Liver (tissue), 9 donors: ENCODE measurements around the gene SCRN1. TPM values are rescaled to one million over a fixed set of nuclear protein-coding genes. Genes with fewer than 3 reads are reported as not detected.

ENCODE experiments used
- DNase-seq: peaks from one replicate; pipeline ENCODE4 v3.0.0-alpha.2; 2017; ENCODE audit warnings: low spot score
- H3K27ac ChIP-seq, 2 donors: one replicate each; pipeline ENCODE4 v1.7.0; 2013; ENCODE audit warnings: inconsistent platforms in 2 of 2, low read length in 2 of 2, control low read depth in 1 of 2, low read depth in 1 of 2, mild to moderate bottlenecking in 1 of 2
- H3K27me3 ChIP-seq, 4 donors: one replicate each; pipeline versions ENCODE4 v1.6.1 to v1.7.0; 2013; ENCODE audit warnings: low read length in 3 of 4, inconsistent platforms in 1 of 4, mild to moderate bottlenecking in 1 of 4, moderate library complexity in 1 of 4; ENCODE audit not compliant: control insufficient read depth in 4 of 4, insufficient read depth in 4 of 4
- H3K36me3 ChIP-seq, 4 donors: one replicate each; pipeline versions ENCODE4 v1.6.1 to v1.7.0; 2013; ENCODE audit warnings: low read length in 3 of 4, mild to moderate bottlenecking in 3 of 4, low read depth in 1 of 4, moderate library complexity in 1 of 4; ENCODE audit not compliant: control insufficient read depth in 4 of 4, insufficient read depth in 3 of 4
- H3K4me1 ChIP-seq, 4 donors: one replicate each; pipeline versions ENCODE4 v1.6.1 to v1.7.0; 2013; ENCODE audit warnings: low read length in 3 of 4, mild to moderate bottlenecking in 3 of 4, moderate library complexity in 1 of 4; ENCODE audit not compliant: control insufficient read depth in 4 of 4, insufficient read depth in 4 of 4
- H3K4me3 ChIP-seq, 3 donors: one replicate each; pipeline versions ENCODE4 v1.6.1 to v1.7.0; 2013; ENCODE audit warnings: low read length in 3 of 3, control low read depth in 1 of 3, low read depth in 1 of 3, mild to moderate bottlenecking in 1 of 3
- H3K9ac ChIP-seq, 2 donors: one replicate each; pipeline ENCODE4 v1.7.0; 2013; ENCODE audit warnings: low read length in 2 of 2, mild to moderate bottlenecking in 2 of 2, moderate library complexity in 2 of 2, control low read depth in 1 of 2, low read depth in 1 of 2
- H3K9me3 ChIP-seq, 4 donors: one replicate each; pipeline versions ENCODE4 v1.6.1 to v1.7.0; 2013; ENCODE audit warnings: low read length in 3 of 4; ENCODE audit not compliant: control insufficient read depth in 4 of 4
- ATF3 ChIP-seq: IDR thresholded peaks from 2 replicates; pipeline ENCODE4 v1.6.1; 2016; ENCODE audit warnings: antibody characterized with exemption
- CTCF ChIP-seq: fragments of 150-350 bp; IDR thresholded peaks from 2 replicates; pipeline ENCODE4 v1.5.1; 2017; ENCODE audit warnings: improper control_type of control experiment, low read depth, low read length; ENCODE audit not compliant: missing input control
- EGR1 ChIP-seq, 2 donors: IDR thresholded peaks; 2 replicates each; pipeline ENCODE4 v1.6.1; 2016 to 2018; ENCODE audit warnings: antibody characterized with exemption in 2 of 2, low read depth in 2 of 2
- FOXA1 ChIP-seq: IDR thresholded peaks from 2 replicates; pipeline ENCODE4 v1.6.1; 2016; ENCODE audit warnings: antibody characterized with exemption
- FOXA2 ChIP-seq: IDR thresholded peaks from 2 replicates; pipeline ENCODE4 v1.6.1; 2016; ENCODE audit warnings: antibody characterized with exemption
- GABPA ChIP-seq, 2 donors: IDR thresholded peaks in 1 of 2; conservative IDR thresholded peaks in 1 of 2; 2 replicates each; pipeline ENCODE4 v1.6.1; 2016; ENCODE audit warnings: antibody characterized with exemption in 2 of 2, mild to moderate bottlenecking in 1 of 2, moderate library complexity in 1 of 2
- HNF4A ChIP-seq, 2 donors: conservative IDR thresholded peaks; 2 replicates each; pipeline ENCODE4 v1.6.1; 2016; ENCODE audit warnings: antibody characterized with exemption in 2 of 2, mild to moderate bottlenecking in 2 of 2
- HNF4G ChIP-seq: IDR thresholded peaks from 2 replicates; pipeline ENCODE4 v1.6.1; 2016; ENCODE audit warnings: antibody characterized with exemption
- JUND ChIP-seq, 2 donors: IDR thresholded peaks; 2 replicates each; pipeline ENCODE4 v1.6.1; 2016; ENCODE audit warnings: antibody characterized with exemption in 2 of 2
- NR2F2 ChIP-seq: IDR thresholded peaks from 2 replicates; pipeline ENCODE4 v1.6.1; 2016; ENCODE audit warnings: antibody characterized with exemption
- RAD21 ChIP-seq, 2 donors: IDR thresholded peaks; 2 replicates each; pipeline ENCODE4 v1.6.1; 2016; ENCODE audit warnings: antibody characterized with exemption in 2 of 2, mild to moderate bottlenecking in 2 of 2
- REST ChIP-seq: IDR thresholded peaks from 2 replicates; pipeline ENCODE4 v1.6.1; 2016; ENCODE audit warnings: antibody characterized with exemption, mild to moderate bottlenecking
- RXRA ChIP-seq, 2 donors: IDR thresholded peaks; 2 replicates each; pipeline ENCODE4 v1.6.1; 2017 to 2018; ENCODE audit warnings: antibody characterized with exemption in 2 of 2, mild to moderate bottlenecking in 1 of 2
- SP1 ChIP-seq: IDR thresholded peaks from 2 replicates; pipeline ENCODE4 v1.6.1; 2018; ENCODE audit warnings: antibody characterized with exemption, mild to moderate bottlenecking
- TAF1 ChIP-seq: conservative IDR thresholded peaks from 2 replicates; pipeline ENCODE4 v1.6.1; 2016; ENCODE audit warnings: antibody characterized with exemption, mild to moderate bottlenecking
- YY1 ChIP-seq: IDR thresholded peaks from 2 replicates; pipeline ENCODE4 v1.6.1; 2016; ENCODE audit warnings: antibody characterized with exemption, mild to moderate bottlenecking
- ZBTB33 ChIP-seq: IDR thresholded peaks from 2 replicates; pipeline ENCODE4 v1.6.1; 2016; ENCODE audit warnings: antibody characterized with exemption
- WGBS: extraction: QIAGEN DNeasy Blood & Tissue Kit; methylation state at CpG from one replicate; pipeline ENCODE4 v1.1.7; 2013; 5-methylcytosine and 5-hydroxymethylcytosine counted together
- polyA plus RNA-seq, 2 donors: library from polyadenylated mRNA; stranded (reverse) in 1 of 2; unstranded in 1 of 2; fragments of 200-250 nt in 1 of 2; fragments of >200 nt in 1 of 2; fragmentation: Nextera tagmentation in 1 of 2; extraction: Ambion mirVana in 1 of 2; gene quantifications; one replicate each; pipeline versions ENCODE4 v1.2.1 to v1.2.3, GENCODE V29; 2013 to 2015
- total RNA-seq, 2 donors: library from RNA; depleted of rRNA; stranded (reverse); fragments of >200 nt; gene quantifications; one replicate each; pipeline ENCODE4 v1.2.3, GENCODE V29; 2014
- TF ChIP-seq, protein P1 (sequence below): IDR thresholded peaks from 2 replicates; pipeline ENCODE4 v1.6.1; 2016; ENCODE audit warnings: antibody characterized with exemption
- donor health status: healthy.
- donor health status: healthy.
- donor health status: healthy.
- donor health status: healthy.
- donor health status: healthy.

SCRN1 gene
- total and polyA plus RNA-seq, 4 donors = 1.1 to 4.1 (median 2.0) TPM

DNA sequence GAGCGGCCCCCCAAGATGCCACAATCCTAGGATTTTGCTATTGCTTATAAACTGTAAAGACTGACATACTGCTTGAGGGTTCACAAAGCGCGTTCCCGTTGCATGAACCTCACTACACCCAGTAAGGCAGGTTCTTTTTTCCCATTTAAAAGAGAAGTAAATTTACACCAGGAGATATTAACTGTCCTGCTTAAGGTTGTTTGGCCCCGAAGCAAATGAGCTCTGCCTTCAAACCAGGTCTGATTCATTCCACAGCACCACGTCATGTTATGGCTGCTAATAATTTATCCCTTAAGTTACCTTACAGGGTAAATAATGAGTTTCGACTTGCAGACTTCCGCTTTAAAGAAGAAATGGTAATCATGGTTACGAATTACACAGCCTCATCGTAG lies 37.5 kb upstream of the SCRN1 start:
- H3K9ac ChIP-seq = peak overlapping the region; percentile 64 to 71
- H3K36me3 ChIP-seq = no peaks in the 10 kb centered on the region
- no peaks in the 10 kb centered on the region for H3K9me3 ChIP-seq
- H3K4me3 ChIP-seq = peak overlapping the region; percentile 84 to 99 (median 90)
- DNase-seq = no peak
- under 1% methylated on average over 10 of the region's 10 CpGs for WGBS
- no peaks in the 10 kb centered on the region for H3K27me3 ChIP-seq
- TF ChIP-seq YY1 = peak; percentile 13
- no peak for TF ChIP-seq FOXA2
- no peak for TF ChIP-seq REST
- H3K27ac ChIP-seq = peak overlapping the region; percentile 82 to 83
- H3K4me1 ChIP-seq = peaks cover 3 to 36% (median 27%) of the 10 kb centered on the region in 4 donors

DNA sequence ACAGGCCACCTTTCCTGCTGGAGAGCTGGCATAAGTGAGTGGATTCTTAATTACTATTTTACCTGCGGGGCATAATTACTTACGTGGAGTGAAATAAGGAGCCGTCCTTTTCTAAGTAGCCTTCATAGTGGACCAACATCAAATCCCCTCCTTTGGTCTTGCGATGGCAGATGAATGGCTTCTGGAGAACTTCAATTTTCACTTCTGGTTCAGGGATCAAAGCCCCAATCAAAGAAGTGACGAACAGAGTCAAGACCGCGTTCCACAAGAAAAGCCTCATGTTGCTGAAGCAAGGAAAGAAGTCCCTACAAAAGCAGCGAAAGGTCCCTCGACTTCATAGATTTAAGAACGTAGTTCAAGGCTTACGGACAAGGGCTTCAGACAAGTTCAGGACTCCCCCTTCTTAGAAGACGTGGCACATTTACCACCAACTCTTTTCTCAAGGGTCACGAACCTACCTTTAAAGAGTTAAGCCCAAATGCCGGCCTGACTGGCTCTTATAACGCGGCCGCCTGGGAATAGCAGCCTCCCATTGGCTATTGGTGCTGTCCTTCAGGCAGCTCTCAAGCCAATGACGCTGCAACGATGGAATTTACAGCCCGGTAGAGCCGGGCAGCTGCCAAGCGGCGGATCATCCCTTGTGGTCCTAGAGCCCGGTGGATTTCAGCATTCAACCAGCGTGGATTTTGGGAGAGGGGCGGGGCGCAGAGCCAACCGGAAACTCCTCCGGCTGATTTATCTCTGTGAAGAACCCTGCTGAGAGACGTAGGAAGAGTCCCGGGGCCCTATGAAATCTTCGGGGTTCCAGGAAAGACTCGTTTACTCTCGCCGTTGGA lies 36.8 kb upstream of the SCRN1 start, which contains the start of gene FKBP14:
Gene FKBP14, minus strand, starts transcription at position 474 of the 836 bp plus-strand sequence. Its CDS starts 194 bp downstream, at position 280.
- Histone ChIP-seq H3K4me3 (peak within 1 kb of the TSS; percentile 89 to 99 (median 90)), H3K27me3 (no peaks in the 10 kb centered on the region), H3K4me1 (peaks cover 3 to 36% (median 27%) of the 10 kb centered on the region in 4 donors), H3K27ac (peak within 1 kb of the TSS; percentile 83 to 84), H3K9ac (peak within 1 kb of the TSS; percentile 71 to 82), H3K36me3 (no peaks in the 10 kb centered on the region), H3K9me3 (no peaks in the 10 kb centered on the region)
- under 1% methylated on average over 35 of the region's 35 CpGs for WGBS
- DNase-seq = peak; percentile 93
- TF ChIP-seq YY1 (peak; percentile 76), CTCF (no peak), FOXA1 (no peak), RAD21 (IDR thresholded peaks at IDR 0.05) (no peak), SP1 (peak; percentile 97), REST (peak; percentile 45), JUND (IDR thresholded peaks at IDR 0.05) (peak in 1 of 2 donors; percentile 54), HNF4G (no peak), FOXA2 (no peak), ZBTB33 (no peak), ATF3 (peak; percentile 65), EGR1 (IDR thresholded peaks at IDR 0.05; ENCODE audit: low read depth in 2 of 2) (no peak), HNF4A (conservative IDR thresholded peaks at IDR 0.05) (peak in 1 of 2 donors; percentile 26), NR2F2 (peak; percentile 88), TAF1 (no peak), GABPA (IDR thresholded peaks at IDR 0.05 in 1 of 2, conservative IDR thresholded peaks at IDR 0.05 in 1 of 2) (peak; percentile 47 to 58), RXRA (IDR thresholded peaks at IDR 0.05) (peak; percentile 60 to 78)
- TF ChIP-seq, protein P1, sequence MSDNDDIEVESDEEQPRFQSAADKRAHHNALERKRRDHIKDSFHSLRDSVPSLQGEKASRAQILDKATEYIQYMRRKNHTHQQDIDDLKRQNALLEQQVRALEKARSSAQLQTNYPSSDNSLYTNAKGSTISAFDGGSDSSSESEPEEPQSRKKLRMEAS = no peak
